Middle frontal gyrus (tissue), 1 donor: ENCODE results near the gene RAD18.

Experiments used
- DNase-seq: peaks from one replicate; pipeline ENCODE4 v3.0.0-alpha.2; 2015; ENCODE audit warnings: low spot score; ENCODE audit errors: extremely low spot score

The RAD18 gene, protein sequence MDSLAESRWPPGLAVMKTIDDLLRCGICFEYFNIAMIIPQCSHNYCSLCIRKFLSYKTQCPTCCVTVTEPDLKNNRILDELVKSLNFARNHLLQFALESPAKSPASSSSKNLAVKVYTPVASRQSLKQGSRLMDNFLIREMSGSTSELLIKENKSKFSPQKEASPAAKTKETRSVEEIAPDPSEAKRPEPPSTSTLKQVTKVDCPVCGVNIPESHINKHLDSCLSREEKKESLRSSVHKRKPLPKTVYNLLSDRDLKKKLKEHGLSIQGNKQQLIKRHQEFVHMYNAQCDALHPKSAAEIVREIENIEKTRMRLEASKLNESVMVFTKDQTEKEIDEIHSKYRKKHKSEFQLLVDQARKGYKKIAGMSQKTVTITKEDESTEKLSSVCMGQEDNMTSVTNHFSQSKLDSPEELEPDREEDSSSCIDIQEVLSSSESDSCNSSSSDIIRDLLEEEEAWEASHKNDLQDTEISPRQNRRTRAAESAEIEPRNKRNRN

DNA sequence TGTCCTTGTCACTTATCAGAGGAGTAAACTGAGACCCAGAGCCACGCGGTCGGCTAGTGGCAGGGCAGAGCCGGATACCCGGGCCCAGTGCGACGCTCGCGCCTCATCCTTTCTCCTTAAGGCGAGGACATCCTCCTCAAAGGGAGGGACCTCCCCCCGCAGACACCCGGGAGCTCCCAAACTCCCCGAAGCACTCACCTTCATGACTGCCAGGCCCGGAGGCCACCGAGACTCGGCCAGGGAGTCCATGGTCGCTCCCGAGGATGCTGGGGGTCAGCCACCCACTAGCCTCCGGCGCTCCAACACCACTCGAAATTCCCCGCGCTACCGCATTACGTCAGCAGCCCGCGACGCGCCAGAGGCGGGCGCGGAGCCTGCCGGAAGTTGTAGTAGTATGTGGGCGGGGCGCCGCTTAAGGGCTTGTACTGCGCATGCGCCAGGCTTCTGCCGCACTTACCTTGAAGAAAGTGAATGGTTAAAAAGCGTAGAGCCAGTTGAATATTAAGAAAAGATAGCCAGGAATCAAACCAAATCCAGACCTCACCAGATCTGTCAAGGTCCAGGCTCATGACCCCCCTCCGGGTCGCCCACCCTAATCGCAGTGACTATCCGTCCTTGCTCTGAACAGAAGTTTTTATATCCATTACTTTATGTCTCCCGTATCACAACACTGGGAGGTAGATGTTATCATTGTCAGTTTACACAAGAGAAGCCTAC, at the start of gene RAD18:
Gene RAD18, minus strand, starts transcription at position 336 of the 717 bp plus-strand sequence. Its CDS starts 87 bp downstream, at position 249.
- DNase-seq = peak; percentile 89

DNA sequence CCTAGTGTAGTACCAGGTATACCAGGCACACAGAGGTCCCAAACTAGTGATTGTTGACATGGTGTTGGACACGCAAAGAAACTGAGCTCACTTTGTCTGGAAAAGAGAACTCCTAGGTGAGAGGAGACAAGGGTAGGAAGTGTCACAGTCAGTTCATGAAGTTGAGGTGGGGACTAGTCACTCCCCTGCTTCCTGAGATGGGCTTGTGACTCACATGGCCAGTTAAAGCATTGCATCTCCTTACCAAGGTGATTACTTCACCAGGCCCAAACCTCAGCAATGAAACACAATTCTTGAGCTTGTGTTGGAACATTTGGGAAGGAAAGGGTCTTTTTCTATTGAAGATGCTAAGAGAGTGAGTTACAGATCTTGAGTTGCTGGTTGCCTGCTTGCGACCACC, 49.2 kb upstream of the RAD18 start:
- no peak for DNase-seq

DNA sequence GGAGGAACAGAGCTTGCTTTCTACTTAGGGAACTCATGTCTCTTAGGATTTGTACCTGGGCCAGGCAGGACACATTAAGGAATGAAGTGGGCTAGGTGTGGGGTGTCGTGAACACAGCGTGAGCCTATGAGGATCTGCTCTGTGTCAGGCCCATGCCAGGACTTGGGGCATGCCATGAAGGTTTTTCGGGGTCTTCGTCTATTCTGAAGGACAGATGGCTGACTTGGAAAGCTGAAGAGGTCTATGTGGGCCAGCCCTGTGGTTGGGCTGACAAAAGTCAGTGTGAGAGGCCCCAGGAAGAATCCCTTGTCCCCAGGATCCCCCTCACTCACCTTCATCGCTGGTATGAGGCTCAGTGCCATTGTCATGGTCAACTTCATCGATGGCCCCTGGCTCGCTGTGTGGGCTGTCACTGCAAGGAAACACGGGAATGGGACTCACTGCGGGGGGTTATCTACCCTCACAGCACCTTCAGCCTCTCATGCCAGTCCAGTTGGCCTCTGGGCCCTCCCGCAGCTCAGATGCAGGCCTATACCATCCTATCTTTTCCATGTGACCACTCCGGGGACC, 46.8 kb upstream of the RAD18 start:
- DNase-seq = no peak

DNA sequence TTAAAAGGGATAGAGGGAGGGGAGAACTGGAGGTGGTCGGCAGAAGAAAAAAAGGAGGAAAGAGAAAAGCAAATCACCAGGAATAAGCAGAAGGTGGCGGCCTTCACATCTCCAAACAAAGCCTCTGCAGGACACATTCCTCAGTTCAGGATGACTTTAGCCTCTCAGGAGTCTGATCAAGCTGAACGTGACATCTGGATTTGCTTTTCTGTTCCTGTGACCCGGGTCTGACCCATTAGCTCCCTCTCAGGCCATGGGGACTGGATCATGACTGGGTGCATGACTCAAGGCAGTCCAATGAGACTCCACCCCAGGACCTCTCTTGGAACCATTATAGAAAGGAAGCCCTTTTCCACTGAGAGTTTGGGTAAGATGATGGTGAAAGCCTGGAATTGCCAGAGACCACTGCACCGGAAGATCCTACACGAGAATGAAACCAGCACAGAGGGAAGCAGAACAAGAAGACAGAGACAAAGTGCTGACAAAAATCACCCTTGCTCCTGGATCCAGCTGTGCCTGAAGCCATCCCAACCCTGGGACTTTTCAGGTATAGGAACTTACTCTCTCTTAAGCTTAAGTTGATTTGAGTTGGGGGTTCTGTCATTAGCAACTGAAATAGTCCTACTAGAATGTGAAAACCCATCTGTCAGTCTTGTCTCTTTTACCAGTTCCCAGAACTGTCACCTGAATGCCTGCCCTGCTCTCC, 45.4 kb upstream of the RAD18 start:
- DNase-seq = no peak

DNA sequence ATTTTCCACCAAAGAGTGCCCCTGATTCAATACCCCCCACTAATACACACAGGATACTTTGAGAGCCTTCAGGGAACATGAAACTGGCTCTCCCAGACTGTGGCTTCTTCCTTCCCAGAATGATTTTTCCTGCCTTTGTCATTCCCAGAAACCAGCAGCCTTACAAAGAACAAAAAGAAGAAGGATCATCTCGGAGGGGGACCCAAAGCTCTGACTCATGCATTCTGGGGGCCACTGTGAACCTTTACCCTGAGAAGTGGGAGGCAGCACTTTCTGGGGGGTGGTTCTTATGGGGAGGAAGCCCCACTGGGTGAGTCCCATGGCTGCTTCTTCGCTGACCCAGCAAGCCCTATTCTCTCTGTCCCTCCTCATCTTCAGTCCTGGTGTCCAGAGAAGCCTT, 44.7 kb upstream of the RAD18 start:
- no peak for DNase-seq

DNA sequence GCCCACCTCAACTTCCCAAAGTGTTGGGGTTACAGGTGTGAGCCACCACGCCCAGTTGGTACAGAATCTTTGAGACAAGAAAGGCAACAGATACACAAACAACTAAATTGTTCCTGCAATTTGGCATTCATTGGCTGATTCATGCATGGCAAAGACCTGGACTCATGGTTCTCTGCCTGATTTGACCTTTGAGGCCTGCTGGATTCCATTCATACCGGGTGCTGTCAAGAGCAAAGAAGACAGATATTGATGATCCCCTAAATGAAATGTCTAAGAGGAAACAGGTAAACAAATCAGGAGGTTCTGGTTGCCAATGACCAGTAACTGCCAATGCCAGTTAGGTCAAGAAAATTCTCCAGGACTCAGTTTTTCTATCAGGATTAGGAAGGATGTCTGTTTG, 43.9 kb upstream of the RAD18 start:
- no peak for DNase-seq

DNA sequence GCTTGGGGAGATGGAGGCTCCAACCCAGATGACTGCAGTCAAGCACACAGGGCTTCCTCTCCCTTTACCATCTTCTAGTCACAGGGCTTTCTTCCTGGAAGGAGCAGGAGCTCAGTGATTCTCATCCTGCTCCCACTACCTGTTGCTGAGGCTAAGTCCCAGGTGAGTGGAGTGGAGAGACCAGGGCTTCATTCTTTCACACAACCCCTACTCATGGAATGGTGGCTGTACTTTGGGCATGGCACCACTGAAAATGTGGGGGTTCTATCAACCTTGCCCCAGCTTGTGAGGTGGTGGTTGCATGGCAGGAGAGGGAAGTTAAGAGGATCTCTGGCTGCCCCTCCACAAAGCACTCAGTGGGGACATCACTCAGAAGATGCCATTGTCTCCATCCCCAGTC, 36.8 kb upstream of the RAD18 start:
- DNase-seq = no peak

DNA sequence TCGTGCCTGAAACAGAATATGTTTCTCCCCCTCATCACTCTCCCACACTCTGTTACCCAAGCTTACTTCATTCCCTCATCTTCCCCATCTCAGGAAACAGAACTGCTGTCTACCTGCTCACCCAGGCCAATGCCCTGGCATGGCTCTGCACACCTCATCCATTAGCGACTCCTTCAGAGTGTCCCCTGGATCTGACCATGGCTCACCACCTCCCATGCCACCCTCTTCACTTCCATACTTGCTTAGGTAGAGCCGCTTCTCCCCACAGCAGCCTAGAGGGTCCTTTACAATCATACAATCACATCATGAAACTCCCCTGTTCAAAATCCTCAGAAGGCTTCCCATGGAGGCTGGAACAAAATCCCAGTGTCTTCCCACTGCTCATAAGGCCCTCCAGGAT, 33.9 kb upstream of the RAD18 start:
- DNase-seq = no peak

DNA sequence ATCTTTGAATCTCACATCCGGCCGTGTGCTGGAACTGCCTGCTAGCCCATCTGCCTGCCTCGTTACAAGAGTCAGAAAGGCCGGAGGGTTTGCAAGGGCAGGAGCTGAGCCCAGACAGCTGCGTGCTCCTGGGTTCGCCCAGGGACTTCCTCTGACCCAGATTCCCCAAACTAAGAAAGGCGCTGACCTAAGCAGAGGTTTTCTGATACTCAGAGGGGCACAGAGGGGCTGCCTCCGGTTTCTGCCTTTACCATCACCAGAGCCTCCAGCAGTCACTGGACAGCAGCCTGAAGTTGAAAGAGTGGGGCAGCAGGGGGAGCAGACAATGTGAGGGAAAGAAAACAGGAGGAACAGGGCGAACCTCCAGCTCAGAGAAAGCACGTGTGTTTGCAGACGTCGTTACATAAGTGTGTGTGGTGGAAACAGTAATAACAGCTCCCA, 33.4 kb upstream of the RAD18 start:
- peak; percentile 36 for DNase-seq

DNA sequence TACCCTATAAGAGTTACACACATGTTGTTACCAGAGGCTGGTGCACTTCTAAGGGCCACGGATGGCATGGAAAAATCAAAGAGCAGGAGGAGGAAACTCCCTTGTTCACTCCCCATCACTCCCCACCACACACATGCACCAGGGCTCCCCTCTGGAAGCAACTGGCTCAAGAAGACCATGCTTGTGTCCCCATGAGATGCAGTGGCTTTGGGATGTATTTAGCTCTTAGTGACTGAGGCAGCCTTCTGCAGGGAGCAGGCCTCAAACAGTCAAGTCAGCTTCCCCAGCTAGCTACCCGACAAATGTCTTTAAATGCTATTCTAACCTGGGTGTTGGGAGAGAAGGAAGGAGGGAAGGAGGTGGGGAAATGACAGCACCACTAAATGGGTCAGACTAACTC, 32.9 kb upstream of the RAD18 start:
- peak; percentile 8 for DNase-seq

DNA sequence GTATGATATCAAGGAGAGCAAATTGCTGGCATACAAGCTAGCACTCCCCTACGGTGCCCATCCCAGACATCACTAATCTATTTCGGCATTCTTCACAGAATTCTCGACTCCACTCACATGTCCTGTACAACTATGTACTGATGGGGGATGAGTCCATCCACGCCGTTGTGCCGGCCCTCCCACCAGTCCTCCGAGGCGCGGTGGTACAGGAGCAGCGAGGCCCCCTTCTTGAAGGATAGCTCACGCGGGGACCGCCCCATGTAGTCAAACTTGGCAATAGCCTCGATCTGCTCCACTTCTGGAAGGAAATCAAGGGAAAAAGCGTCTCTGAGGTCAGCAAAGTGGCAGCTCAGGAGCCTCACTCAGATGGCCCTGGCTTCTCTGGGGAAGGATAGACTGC, 31.0 kb upstream of the RAD18 start:
- DNase-seq = no peak

DNA sequence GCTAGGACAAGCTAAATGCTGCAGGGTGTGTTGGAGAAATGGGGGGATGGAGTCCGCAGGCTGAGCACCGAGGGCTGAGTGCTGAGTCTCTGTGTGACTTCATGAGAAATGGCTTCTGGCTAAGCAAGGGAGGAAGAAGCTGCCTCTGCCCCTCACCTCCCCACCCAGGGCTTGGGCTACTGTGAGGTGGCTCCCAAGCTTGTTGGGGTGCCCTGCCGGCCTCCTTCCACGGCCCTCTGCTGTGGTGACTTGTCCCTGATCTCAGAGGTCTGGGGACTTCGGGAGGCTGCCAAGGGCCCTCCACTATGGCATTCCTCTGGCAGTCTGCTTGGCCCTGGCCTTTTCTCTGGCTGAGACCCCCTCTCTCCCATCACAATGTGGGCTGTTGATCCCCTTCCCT, 30.1 kb upstream of the RAD18 start:
- DNase-seq = no peak

DNA sequence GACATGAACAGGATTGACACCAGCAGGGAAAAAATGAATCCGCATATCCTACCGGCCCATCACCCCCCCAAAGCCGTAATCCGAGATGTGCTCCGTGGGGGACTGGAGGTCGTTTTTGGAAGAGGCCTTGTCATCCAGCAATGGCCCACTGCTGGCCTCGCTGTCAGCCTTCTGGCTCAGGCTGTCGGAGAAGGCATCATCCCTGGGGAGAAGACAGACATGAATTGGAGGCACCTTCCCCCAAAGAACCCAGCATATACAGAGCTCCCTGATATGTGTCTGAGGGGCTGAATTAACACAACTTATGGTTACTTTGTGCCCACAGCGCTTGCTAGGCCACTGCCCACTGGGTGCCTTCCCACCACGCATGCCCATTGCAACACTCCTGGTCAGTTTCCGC, 29.6 kb upstream of the RAD18 start:
- no peak for DNase-seq

DNA sequence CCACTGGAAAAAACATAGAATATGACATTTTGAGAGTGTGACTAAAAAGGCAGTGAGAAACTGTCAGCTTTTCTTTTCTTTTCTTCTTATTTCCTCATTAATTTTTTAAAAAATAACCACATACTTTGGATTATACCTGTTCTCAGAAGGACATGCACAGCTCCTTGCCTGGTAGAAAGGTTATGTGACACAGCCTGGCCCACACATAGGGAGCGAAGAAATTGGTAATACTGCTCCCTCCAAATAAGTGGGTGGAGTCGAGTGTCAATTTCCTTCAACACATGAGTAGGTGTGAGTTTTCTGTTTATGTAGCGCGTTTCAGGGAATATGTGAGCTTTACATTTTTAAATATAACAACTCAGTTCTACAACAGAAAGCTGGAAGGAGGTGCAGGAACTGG, 28.9 kb upstream of the RAD18 start:
- DNase-seq = no peak

DNA sequence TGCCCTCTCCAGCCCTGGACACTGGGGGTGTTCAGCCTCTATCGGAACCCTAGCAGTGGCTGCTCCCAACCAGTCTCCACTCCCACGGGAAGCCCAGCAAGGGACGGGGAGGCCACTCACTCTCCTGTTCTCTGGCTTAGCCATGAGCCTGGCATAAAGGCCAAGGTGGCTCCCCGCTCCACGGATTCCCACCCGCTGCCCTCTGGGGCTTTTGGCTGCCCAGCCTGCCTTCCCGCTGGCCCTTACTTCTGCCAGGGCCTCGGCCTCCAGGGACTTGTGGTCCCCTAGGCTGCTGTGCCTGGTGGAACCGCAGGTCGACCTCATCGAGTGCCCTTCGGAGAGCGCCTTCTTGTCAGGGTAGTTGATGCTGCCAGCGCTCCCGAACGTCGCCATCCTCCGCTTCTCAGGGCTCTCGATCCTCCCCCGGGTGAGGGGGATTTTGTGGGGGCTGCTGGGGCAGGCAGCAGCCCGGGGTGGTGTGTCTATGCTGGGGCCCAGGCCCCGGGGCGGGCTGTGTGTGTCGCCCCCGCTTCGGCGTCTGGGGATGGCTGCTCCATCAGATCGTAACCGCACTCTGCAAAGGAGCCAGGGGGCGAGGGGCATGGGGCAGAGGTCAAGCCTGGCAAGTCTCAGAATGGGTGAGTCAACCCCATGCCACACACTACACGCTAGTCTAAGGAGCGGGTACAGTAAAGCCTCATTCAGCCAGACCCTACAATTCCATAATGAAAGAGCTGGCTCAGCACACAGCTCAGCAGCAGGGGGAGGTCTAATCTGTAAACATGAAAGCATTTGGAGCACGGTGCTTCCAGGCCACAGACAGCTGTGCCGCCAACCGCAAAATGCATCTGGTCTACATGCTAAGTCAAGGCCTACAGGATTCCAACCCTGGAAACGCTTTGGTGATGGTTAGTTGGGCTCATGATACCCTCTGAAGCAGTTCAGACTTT, 27.3 kb upstream of the RAD18 start:
- DNase-seq = no peak

DNA sequence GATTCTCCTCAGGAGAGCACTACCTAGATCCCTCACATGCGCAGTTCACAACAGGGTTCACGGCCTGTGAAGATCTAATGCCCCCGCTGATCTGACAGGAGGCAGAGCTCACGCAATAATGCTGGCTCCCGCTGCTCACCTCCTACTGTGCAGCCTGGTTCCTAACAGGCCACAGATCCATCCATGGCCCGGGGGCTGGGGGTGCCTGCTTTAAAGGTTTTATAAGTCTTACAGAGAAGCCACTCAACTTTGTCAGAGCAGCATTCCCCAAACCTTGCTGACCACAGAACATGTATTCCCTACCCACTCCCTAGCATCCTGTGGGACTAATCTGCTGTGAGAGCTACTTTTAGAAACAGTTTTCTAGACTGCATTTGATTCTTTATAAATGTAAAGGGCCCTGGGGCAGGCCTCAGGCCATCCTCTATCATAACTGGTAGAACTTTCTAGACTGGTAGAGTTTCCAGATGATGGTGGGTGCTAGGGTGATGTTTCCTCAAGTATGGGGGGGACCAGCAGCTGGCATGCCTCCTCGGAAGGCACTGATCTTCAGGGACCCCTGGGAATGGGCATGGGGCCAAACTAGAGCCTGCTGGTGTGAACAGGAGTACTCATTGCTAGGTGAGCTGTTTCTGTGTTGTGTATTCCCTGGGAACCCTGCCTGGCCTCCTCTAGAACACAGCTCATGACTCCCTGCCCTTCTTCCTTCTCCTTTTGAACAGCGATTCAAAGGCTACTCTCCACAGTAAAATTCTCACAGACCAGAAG, 25.7 kb upstream of the RAD18 start:
- DNase-seq = no peak

DNA sequence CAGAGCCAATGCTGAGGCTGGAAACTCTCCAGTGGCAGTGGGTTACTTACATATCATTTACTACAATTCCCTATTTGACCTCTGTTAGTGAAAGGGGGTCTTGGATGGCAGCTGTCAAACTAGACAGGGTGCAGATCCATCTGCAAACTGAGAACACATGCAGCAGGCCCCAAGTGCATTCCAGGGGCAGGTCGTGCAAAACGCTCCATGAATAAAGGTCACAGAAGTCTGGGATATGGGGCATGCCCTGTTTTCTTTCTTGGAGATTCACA, 25.0 kb upstream of the RAD18 start:
- no peak for DNase-seq

DNA sequence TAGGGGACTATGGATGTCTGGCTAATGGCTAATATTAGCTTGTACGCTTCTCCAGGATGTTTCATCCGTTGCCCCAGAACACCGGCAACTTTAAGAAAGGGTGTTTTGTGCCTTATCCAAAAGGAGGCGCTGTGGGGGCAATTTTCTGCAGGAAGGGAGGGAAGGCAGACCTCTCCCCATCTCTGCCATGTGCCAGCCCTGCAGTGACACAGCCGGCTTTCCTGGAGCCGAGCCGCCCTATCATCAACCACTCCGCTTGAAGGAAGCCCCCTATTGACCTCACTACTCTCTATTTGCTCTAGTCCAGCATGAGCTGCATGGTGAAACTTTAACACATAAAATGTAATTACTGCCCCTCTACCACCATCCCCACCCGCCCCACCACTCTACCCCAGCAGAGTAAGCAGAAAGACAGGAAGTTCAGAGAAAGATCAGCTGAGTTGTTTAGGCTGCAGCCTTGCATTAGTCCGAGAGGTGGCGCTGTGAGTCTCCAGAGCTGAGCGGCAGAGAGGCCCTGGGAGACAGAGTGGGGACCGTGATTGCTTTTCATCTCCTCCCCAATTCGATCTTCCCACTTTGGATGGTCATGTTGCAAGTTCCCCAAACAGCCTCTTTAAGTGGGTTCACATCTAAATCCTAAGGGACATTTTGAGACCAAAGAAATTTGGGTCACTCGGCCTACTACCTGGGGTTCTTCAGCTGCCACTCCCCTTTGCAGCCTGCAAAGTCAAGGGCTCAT, 24.5 kb upstream of the RAD18 start:
- peak; percentile 70 for DNase-seq

DNA sequence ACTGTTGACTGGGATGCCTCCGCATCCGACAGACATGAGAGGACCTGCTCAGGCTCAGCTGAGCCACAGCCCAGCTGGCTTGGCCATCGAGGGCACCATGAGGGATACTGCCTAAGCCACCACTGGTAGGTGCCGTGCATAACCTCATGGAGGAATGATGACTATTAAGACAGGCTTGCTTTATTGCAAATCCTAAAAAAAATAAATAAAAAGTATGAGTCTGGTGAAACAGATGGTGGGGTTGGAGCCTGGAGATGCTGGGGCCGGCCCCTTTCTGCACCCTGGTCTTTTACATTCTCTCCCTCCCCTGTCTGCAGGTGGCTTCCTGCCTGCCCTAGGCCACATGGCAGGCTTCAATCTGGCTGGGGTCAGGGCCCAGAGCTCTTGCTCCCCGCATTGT, 24.0 kb upstream of the RAD18 start:
- no peak for DNase-seq
